Liver (tissue), 3 donors: Measurements from ENCODE around the gene ACTC1.
"Not testable (repeated sequence)": the region's sequence is repeated elsewhere in the genome, so short reads cannot be mapped to it uniquely, and the experiment has no call there.

Experiments
- ATF3 ChIP-seq: IDR thresholded peaks from 2 replicates; pipeline ENCODE4 v1.6.1; 2016; ENCODE audit warnings: antibody characterized with exemption
- CTCF ChIP-seq: fragments of 150-350 bp; IDR thresholded peaks from 2 replicates; pipeline ENCODE4 v1.5.1; 2017; ENCODE audit warnings: improper control_type of control experiment, low read depth, low read length; ENCODE audit not compliant: missing input control
- EGR1 ChIP-seq, 2 donors: IDR thresholded peaks; 2 replicates each; pipeline ENCODE4 v1.6.1; 2016 to 2018; ENCODE audit warnings: antibody characterized with exemption in 2 of 2, low read depth in 2 of 2
- MAX ChIP-seq: IDR thresholded peaks from 2 replicates; pipeline ENCODE4 v1.6.1; 2016; ENCODE audit warnings: antibody characterized with exemption
- REST ChIP-seq: IDR thresholded peaks from 2 replicates; pipeline ENCODE4 v1.6.1; 2016; ENCODE audit warnings: antibody characterized with exemption, mild to moderate bottlenecking
- RXRA ChIP-seq, 2 donors: IDR thresholded peaks; 2 replicates each; pipeline ENCODE4 v1.6.1; 2017 to 2018; ENCODE audit warnings: antibody characterized with exemption in 2 of 2, mild to moderate bottlenecking in 1 of 2
- donor health status: healthy.
- donor health status: healthy.

GRCh38 chr15:34807241-34807640 lies 11.9 kb upstream of the ACTC1 start:
- TF ChIP-seq CTCF; REST; EGR1 (IDR thresholded peaks at IDR 0.05; ENCODE audit: low read depth in 2 of 2); MAX; ATF3; RXRA (IDR thresholded peaks at IDR 0.05): not testable (repeated sequence)
